ENCODE data around the gene TARS3.

Gene TARS3

GRCh38 chr15:101698314-101698713 lies 26.0 kb downstream of the TARS3 start:
- no peak for DNase-seq (ENCODE audit: low read depth, low spot score)

DNA sequence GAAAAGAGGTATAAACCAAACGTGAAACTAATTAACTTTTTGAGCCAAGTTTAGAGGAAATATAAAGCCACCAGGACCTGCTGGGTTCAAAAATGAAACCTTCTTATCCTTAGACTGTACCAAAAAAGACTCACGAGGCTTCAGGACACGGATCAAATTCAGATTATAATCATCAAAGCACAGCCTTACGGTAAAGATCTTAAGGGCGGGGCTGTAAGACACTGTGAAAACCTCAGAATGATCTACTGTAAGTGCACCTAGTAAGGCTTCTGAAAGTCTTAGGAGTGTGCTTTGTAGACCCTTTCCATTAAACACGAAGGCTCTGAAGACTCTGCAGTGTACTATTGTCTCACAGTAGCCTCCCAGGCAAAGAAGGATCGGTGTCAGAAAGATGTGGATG lies 26.8 kb downstream of the TARS3 start:
- no peak for DNase-seq (ENCODE audit: low read depth, low spot score)

DNA sequence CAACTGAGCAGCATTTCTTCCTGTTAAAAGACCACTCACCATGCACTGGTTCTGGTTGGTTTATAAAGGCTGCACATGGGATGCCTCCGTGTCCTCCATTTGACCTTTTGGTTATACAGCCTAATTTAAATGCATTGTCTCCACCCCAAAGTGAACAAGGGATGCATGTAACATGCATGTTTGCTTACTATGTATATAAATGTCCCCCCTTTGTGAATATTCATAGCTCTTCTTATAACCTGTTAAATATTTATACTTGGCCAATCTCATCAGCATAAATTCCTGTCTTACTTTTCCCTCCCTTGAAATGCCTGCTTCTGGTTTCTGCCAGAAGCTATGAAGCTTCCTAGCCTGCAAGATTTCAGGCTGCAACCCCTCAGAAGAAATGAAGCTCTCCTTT lies 27.4 kb downstream of the TARS3 start:
- no peak for DNase-seq (ENCODE audit: low read depth, low spot score)

- DNase-seq (ENCODE audit: low read depth, low spot score) = no peak
These were observed 30.0 kb downstream of the TARS3 start for GRCh38 chr15:101694261-101694660.

DNA sequence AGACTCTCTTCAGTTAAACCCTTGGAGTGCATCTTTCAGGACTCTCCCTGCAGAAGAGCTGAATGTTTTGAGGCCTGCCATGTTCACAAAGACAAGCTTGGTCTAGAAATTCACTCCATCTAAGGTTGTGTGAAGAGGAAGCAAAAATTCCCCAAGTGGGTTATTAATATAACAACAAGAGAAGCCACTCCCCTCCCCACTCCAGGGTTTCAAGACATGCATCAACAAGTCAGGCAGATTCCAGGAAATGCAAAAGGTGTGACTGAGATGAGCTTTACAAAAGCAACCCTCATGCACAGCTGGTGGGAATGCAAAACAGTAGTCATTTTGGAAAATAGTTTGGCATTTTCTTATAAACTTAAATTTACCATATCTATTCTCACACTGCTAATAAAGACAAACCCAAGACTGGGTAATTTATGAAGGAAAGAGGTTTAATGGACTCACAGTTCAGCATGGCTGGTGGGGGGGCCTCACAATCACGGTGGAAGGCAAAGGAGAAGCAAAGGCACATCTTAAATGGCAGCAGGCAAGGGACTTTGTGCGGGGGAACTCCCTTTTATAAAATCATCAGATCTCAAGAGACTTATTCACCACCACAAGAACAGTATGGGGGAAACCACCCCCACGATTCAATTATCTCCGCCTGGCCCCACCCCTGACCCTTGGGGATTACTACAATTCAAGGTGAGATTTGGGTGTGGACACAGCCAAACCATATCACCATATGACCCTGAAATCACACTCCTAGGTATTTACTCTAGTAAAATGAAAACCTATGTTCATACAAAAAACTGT lies 31.3 kb downstream of the TARS3 start:
- DNase-seq (ENCODE audit: low read depth, low spot score) = no peak

DNA sequence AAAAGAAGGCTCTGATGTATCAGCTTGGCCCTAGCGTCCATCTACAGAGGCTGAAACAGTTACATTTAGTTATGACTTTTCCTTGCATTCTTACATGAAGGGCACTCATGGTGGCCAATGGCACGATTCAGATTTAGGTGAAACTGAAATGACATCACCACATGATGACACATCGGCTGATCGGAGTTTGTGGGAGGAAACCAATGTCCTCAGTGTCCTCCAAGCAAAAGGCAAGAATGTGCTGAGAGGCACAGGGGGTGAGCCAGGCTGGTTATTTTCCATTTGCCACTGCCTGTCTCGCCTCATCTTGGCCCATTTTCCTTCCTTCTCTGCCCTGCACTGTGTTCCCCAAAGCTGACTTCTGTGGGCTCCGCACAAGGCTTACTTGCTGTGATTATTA lies 34.4 kb downstream of the TARS3 start:
- no peak for DNase-seq (ENCODE audit: low read depth, low spot score)

- no peak for DNase-seq (ENCODE audit: low read depth, low spot score)
These were observed 37.6 kb downstream of the TARS3 start for GRCh38 chr15:101686718-101687117.

- no peak for DNase-seq (ENCODE audit: low read depth, low spot score)
These were observed 39.4 kb downstream of the TARS3 start for GRCh38 chr15:101684877-101685276.

DNA sequence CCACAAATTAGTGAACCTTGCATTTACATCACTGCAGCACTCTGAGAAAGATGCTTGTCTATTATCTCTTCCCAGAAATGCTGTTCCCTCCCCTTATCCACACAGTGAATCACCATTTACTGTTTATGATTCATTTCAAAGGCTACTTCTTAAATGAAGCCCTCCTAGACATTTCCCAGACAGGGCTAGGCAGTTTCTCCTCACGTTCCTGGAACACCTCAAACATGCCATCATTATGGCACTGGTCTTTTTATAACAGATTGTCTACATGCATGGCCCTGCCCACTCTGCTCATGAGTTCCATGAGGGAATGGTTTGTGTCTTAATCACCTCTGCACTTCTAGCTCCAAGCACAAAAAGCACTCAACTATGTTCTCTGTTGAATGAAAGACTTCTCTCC lies 39.9 kb downstream of the TARS3 start:
- peak; percentile 14 for DNase-seq (ENCODE audit: low read depth, low spot score)

DNA sequence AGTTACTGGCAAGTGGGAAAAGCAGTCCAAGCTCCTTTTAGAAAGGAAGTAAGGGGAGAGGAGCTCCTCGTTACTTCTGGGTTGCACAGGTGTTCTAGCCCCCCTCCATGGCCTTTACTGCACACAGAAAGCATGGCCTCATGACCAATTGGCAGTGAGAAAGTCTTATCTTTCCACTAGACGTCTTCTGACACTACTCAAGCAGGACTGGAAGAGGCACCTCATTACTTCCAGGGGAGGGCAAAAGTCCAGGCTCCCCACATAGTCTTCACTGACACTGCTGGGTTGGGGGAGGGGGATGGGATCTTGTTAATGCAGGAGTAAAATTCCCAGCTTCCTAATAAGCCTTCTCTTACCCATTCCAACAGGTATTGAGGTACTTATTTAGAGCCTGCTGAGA lies 44.5 kb downstream of the TARS3 start:
- DNase-seq (ENCODE audit: low read depth, low spot score) = no peak

- DNase-seq (ENCODE audit: low read depth, low spot score) = no peak
These were observed 47.3 kb downstream of the TARS3 start for GRCh38 chr15:101676921-101677329.

- peak; percentile 8 for DNase-seq (ENCODE audit: low read depth, low spot score)
These were observed 48.3 kb downstream of the TARS3 start for GRCh38 chr15:101675796-101676582.

GRCh38 chr15:101675015-101675414 lies 49.3 kb downstream of the TARS3 start:
- no peak for DNase-seq (ENCODE audit: low read depth, low spot score)

DNA sequence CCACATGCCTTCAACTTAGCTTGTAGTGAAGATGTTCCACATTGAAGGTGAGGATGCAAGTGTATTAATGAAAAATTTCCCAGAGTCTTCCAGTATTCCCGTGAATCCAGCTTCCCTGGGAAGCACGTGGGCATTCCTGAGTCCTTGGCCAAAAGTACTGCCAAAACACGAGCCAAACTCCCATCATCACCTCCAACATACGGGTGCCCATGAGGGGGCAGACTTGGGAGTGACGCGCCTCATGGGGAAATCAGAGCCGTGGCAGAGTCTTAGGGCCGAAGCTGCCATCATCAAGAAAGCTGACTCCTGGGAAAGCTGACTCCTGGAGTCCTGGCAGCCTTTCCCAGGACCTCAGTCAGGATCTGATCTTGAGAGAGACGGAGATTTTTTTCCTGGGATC lies 52.0 kb downstream of the TARS3 start:
- peak; percentile 14 for DNase-seq (ENCODE audit: low read depth, low spot score)

DNA sequence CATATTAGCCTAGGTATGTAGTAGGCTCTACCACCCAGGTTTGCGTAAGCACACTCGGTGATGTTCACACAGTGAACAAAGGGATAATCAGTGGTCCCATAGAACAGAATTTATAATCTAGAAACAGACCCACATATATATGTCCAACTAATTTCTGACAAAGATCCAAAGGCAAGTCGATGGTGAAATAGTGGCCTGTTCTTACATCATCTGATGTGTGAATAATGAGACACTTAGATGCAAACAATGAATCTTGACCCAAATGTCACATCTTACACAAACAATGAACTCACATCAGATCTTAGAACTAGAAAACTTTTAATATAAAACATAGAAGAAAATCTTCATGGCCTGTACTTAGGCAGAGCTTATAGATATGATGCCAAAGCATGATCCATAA lies 54.5 kb downstream of the TARS3 start:
- DNase-seq (ENCODE audit: low read depth, low spot score) = no peak

DNA sequence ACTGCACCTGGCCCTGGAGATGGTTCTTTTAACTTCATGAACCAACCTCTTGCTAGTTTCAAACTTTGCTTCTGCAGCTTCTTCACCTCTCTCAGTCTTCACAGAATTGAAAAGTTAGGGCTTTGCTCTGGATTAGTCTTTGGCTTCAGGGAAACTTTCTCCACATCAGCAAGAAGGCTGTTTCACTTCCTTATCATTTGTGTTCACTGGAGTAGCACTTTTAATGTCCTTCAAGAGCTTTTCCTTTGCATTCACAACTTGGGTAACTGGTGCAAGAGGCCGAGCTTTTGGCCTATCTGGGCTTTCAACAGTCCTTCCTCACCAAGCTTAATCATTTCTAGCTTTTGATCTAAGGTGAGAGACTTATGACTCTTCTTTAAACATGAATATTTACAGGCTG lies 56.4 kb downstream of the TARS3 start:
- no peak for DNase-seq (ENCODE audit: low read depth, low spot score)

DNA sequence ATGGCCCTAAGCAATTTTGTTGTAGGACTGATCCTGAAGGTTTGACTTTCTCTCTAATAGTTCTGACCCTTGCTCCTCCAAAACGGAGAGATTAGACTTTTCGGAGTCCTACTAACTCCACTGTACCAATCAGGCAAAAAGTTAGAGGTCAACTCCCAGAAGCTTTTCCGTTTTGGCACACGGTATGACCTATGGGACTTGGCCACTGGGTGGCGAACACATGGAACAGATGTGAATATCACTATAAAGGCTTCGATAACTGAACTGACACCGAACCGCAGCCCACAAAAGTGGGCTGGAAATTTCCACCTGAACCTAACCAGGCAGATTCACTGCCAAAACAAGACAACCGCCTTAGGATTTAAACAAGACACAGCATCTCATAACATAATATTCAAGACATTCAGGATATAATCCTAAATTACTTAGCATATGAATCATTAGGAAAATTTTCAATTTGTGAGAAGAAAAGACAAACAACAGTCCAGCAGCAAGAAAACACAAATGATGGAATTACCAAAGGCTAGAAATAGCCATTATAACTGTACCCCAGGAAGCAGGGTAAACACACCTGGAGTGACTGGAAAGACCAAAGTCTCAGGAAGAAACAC lies 59.9 kb downstream of the TARS3 start:
- peak; percentile 6 for DNase-seq (ENCODE audit: low read depth, low spot score)

GRCh38 chr15:101662203-101662602 lies 62.1 kb downstream of the TARS3 start:
- no peak for DNase-seq (ENCODE audit: low read depth, low spot score)

DNA sequence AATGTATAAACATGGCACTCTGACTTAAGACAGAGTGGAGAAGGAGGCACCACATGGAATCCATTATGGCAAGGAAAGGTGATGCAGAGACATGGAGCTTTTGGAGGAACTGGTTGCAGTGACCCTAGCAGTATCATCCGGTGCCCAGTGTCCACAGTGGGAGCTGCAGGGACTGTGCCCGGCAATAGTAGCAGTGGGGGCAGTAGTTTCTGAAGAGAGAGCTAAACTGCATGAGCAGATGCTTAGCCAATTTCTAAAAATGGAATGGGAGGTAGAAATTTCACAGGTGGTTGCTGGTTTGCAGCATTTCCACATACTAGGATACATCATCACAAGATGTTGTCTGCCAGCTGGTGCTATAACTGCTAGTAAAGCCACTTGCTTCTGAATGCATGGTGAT lies 64.3 kb downstream of the TARS3 start:
- no peak for DNase-seq (ENCODE audit: low read depth, low spot score)

GRCh38 chr15:101657968-101658784 lies 66.1 kb downstream of the TARS3 start:
- no peak for DNase-seq (ENCODE audit: low read depth, low spot score)

GRCh38 chr15:101657171-101657570 lies 67.1 kb downstream of the TARS3 start:
- no peak for DNase-seq (ENCODE audit: low read depth, low spot score)

All from ELF-1 (cell line).